Activated T-helper 2 cell treated with anti-CD3 and anti-CD28 coated beads, Interferon-gamma antibody, Interleukin-2, Interleukin-4, amounts not matched to agents 10 μg/mL and 5 μg/mL and 100 μg/mL, durations not matched to agents 14 hours and 24 hours and 36 hours (primary cell): ENCODE measurements around the gene WDR46. TPM values are rescaled to one million over a fixed set of nuclear protein-coding genes. Genes with fewer than 3 reads are reported as not detected.

ENCODE experiments used
- DNase-seq: peaks from one replicate; pipeline ENCODE4 v3.0.0; 2021; ENCODE audit warnings: low spot score
- H3K27ac Mint-ChIP-seq: one replicate; pipeline ENCODE4 v1.8.0; 2021; ENCODE audit warnings: mixed read lengths
- H3K27me3 Mint-ChIP-seq: one replicate; pipeline ENCODE4 v1.8.0; 2021; ENCODE audit warnings: low read depth, mixed read lengths
- H3K36me3 Mint-ChIP-seq: one replicate; pipeline ENCODE4 v1.8.0; 2021; ENCODE audit warnings: low read depth, mixed read lengths
- H3K4me1 Mint-ChIP-seq: one replicate; pipeline ENCODE4 v1.8.0; 2021; ENCODE audit warnings: low read depth, mixed read lengths
- H3K4me3 Mint-ChIP-seq: one replicate; pipeline ENCODE4 v1.8.0; 2021; ENCODE audit warnings: low read depth, mild to moderate bottlenecking, moderate library complexity, mixed read lengths
- H3K9me3 Mint-ChIP-seq: one replicate; pipeline ENCODE4 v1.8.0; 2021; ENCODE audit warnings: mixed read lengths
- intact Hi-C: fragments of 100-400 bp; cut with micrococcal nuclease; formaldehyde crosslinking; loops from one replicate; pipeline ENCODE4 v1.15.1; 2023
- total RNA-seq: library from RNA; stranded (reverse); gene quantifications from 2 replicates; pipeline ENCODE4 v1.2.3, GENCODE V29; 2022

Gene WDR46
- total RNA-seq = 87.3 and 98.3 TPM in 2 replicates

DNA sequence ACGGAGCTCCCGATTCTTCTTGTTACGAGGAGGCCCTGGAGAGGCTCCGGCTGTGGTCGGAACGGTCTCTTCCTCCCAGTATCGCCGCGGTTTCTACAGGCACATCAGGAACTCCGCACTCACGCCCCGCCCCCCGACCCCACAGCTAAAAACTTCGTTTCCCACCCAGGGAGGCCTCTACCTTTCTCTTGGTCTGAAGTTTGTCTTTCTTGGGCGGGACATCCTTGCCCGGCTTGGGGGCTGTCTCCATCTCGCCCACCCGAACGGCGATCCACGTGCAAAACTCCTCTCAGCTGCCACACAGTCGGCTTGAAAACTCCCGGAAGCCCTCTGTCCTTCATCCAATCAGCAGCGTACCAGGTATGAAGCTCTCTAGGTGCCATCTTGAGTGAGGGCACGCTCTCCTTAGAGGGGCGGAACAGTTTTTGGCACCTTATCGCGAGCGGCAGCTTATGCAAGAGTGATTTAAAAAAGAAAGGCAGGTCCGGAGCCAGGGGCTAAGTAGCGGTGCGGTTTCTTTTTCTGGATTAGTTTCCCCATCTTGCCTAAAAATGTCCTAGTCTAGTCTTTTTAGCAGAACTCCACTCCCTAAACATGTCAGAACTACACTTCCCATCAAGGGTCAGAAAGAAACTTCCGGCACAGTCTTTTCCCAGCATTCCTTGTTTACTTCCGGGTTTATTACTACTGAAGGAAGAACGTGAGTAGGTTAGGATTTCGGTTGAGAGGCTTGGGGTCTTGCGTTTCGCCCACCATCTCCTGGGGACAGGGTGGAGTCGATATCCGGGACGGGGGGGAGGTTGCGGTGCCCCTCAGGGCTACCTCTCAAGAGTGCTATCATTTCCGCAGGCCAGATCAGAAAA lies at the start of gene WDR46, which contains the start of gene PFDN6:
WDR46 (minus strand) TSS at position 319 of the 863 bp plus-strand sequence; CDS start at position 250, 69 bp downstream.
PFDN6 (plus strand) TSS at position 681 of the 863 bp plus-strand sequence. CDS start 256 bp downstream, outside the sequence.
- Mint-ChIP-seq H3K27ac (peak within 1 kb of the TSS; percentile 88), H3K4me1 (peaks cover 25% of the 10 kb centered on the region), H3K27me3 (no peaks in the 10 kb centered on the region), H3K9me3 (no peaks in the 10 kb centered on the region), H3K36me3 (peaks cover 55% of the 10 kb centered on the region), H3K4me3 (peak within 1 kb of the TSS; percentile 98)
- DNase-seq = peak; percentile 83
- intact Hi-C loops = loop anchor here (1.0 kb wide), 3 partner anchors 10 to 18 kb away; partner anchors contain the start of genes B3GALT4 and VPS52

DNA sequence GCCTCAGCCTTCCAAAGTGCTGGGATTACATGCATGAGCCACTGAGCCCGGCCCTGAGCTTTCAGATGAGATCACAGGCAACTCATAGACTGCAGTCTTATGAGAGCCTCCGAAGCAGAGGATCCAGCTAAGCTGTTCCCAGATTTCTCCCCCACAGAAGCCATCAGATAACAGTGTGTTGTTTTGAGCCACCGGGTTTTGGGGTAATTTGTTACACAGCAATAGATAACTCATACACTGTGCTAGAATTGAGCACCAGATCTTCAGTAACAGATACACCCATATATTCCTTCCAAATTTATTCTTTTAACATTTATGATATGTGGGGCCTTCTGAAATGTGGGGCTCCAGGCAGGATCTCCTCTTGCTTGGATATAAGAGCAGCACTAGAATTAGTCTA lies 47.5 kb upstream of the WDR46 start:
- intact Hi-C loops = no loop called here
- no peak overlapping the region for H3K27ac Mint-ChIP-seq
- H3K9me3 Mint-ChIP-seq = no peaks in the 10 kb centered on the region
- H3K4me1 Mint-ChIP-seq = peaks cover 15% of the 10 kb centered on the region
- no peaks in the 10 kb centered on the region for H3K36me3 Mint-ChIP-seq
- H3K4me3 Mint-ChIP-seq = no peak overlapping the region
- DNase-seq = no peak
- peaks cover 5% of the 10 kb centered on the region for H3K27me3 Mint-ChIP-seq

GRCh38 chr6:33335916-33336315 lies 46.9 kb upstream of the WDR46 start:
- peaks cover 5% of the 10 kb centered on the region for H3K27me3 Mint-ChIP-seq
- no peaks in the 10 kb centered on the region for H3K9me3 Mint-ChIP-seq
- H3K4me1 Mint-ChIP-seq = peaks cover 15% of the 10 kb centered on the region
- intact Hi-C loops = no loop called here
- H3K4me3 Mint-ChIP-seq = no peak overlapping the region
- H3K27ac Mint-ChIP-seq = no peak overlapping the region
- no peak for DNase-seq
- no peaks in the 10 kb centered on the region for H3K36me3 Mint-ChIP-seq

- no peak overlapping the region for H3K27ac Mint-ChIP-seq
- no peak overlapping the region for H3K4me3 Mint-ChIP-seq
- intact Hi-C loops = no loop called here
Observed at GRCh38 chr6:33333666-33334065, 44.6 kb upstream of the WDR46 start.

DNA sequence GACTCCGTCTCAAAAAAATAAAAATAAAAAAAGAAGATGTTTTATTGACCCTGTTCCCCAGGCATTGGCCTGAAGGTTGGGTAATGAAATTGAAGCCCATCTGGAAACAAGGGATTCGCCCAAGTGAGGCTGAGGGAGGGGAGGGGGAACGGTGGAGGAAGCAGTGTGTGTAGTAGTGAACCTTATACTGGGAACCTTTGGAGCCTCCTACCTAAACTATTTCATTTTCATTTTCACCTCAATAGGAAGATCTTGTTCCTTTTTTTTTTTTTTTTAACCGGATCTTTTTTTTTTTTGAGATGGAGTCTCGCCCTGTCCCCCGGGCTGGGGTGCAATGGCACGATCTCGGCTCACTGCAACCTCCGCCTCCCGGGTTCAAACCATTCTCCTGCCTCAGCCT lies 41.7 kb upstream of the WDR46 start:
- Mint-ChIP-seq H3K9me3 (no peaks in the 10 kb centered on the region), H3K27ac (no peak overlapping the region), H3K4me3 (no peak overlapping the region), H3K27me3 (no peaks in the 10 kb centered on the region), H3K36me3 (no peaks in the 10 kb centered on the region), H3K4me1 (peaks cover 10% of the 10 kb centered on the region)
- no peak for DNase-seq
- intact Hi-C loops = no loop called here

More at GRCh38 chr6:33333666-33334065, 44.6 kb upstream of the WDR46 start:
- Mint-ChIP-seq H3K36me3 (no peaks in the 10 kb centered on the region), H3K27me3 (no peaks in the 10 kb centered on the region), H3K4me1 (peaks cover 10% of the 10 kb centered on the region), H3K9me3 (no peaks in the 10 kb centered on the region)
- no peak for DNase-seq

DNA sequence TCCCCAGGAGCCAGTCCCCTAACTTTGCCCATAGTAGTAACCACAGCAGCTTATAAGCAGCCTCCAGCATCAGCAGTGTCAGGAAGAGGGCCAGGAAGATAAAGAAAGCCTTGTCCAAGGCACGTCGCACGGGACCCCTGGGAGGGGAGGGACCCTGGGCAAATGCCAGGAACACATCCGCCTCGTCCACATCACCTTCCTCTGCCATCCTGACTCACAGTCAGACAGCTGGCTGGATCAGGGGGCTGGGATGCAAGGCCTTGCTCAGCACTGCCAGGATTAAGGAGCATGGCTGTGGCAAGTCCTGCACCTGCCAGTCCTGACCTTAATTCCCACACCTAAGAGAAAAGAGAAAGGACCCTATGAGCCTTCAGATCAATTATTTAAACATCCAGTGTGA lies 40.0 kb upstream of the WDR46 start:
- H3K27ac Mint-ChIP-seq = no peak overlapping the region
- intact Hi-C loops = no loop called here
- no peak overlapping the region for H3K4me3 Mint-ChIP-seq
- DNase-seq = no peak
- no peaks in the 10 kb centered on the region for H3K27me3 Mint-ChIP-seq
- H3K36me3 Mint-ChIP-seq = no peaks in the 10 kb centered on the region
- no peaks in the 10 kb centered on the region for H3K9me3 Mint-ChIP-seq
- H3K4me1 Mint-ChIP-seq = peaks cover 10% of the 10 kb centered on the region

DNA sequence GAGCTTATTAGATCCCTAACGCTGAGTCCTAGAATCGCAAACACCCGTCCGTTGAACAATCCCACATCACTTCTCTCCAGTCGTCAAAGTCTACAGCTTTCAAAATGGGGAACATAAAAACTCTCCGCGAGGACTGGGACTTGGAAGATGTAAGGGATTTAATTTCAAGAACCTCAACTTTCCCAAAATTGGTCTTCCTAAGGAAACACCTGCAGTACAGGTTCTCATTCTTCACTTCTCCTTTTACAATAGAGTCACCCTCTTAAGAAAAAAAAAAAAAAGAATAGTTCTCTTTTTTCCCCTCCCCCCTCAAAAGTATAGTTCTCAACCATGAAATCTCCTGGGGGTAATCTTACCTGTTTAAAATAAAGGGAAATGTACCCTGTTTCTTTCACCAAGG lies 35.1 kb upstream of the WDR46 start:
- intact Hi-C loops = no loop called here
- Mint-ChIP-seq H3K4me3 (peak overlapping the region; percentile 92), H3K27ac (no peak overlapping the region), H3K36me3 (peaks cover 36% of the 10 kb centered on the region), H3K4me1 (peaks cover 36% of the 10 kb centered on the region), H3K27me3 (no peaks in the 10 kb centered on the region), H3K9me3 (no peaks in the 10 kb centered on the region)
- DNase-seq = no peak

DNA sequence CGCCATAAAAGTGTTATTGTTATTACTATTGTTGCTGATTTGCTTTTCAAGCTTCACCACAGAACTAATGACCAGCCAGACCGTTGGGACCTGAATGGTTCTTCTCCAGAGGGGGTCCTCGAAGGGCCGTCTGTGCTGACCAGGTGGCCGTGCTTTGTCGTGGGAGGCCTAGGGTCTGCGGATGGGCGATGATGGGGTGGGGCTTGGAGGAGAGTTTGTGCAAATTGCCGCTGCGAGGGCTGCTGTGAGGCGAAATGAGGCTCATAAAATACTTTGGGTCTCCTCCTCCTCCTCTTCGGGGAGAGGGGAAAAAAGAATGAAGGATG lies 34.5 kb upstream of the WDR46 start:
- H3K9me3 Mint-ChIP-seq = no peaks in the 10 kb centered on the region
- H3K27me3 Mint-ChIP-seq = no peaks in the 10 kb centered on the region
- H3K27ac Mint-ChIP-seq = peak overlapping the region; percentile 93
- intact Hi-C loops = loop anchor here (1.0 kb wide), 2 partner anchors 9 to 51 kb away; partner anchors contain the start of genes RPS18 and TAPBP
- DNase-seq = no peak
- peaks cover 41% of the 10 kb centered on the region for H3K4me1 Mint-ChIP-seq
- peaks cover 41% of the 10 kb centered on the region for H3K36me3 Mint-ChIP-seq
- peak overlapping the region; percentile 92 for H3K4me3 Mint-ChIP-seq

DNA sequence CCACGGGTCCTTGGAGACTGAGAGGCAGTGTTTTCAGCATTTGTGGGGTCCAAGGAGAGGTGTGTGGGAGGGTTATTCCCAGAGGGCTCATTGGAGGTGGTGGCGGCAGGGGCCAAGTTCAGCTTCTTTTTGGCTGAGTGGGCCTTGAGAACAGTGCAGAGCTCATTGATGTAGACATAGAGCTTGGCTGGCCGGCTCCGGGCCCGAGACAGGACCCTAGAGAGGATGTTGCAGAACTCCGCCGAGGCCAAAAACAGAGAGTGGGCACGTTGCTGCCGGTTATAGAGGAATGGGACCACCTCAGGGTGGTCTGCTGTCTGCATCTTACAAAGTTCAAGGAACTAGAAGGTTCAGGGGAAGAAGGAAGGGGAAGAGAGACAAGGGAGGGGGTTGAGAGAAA lies 32.2 kb upstream of the WDR46 start:
- no peak for DNase-seq
- Mint-ChIP-seq H3K4me1 (peaks cover 49% of the 10 kb centered on the region), H3K27ac (peak overlapping the region; percentile 77), H3K27me3 (no peaks in the 10 kb centered on the region), H3K9me3 (no peaks in the 10 kb centered on the region), H3K36me3 (peaks cover 55% of the 10 kb centered on the region), H3K4me3 (peak overlapping the region; percentile 81)
- intact Hi-C loops = no loop called here

DNA sequence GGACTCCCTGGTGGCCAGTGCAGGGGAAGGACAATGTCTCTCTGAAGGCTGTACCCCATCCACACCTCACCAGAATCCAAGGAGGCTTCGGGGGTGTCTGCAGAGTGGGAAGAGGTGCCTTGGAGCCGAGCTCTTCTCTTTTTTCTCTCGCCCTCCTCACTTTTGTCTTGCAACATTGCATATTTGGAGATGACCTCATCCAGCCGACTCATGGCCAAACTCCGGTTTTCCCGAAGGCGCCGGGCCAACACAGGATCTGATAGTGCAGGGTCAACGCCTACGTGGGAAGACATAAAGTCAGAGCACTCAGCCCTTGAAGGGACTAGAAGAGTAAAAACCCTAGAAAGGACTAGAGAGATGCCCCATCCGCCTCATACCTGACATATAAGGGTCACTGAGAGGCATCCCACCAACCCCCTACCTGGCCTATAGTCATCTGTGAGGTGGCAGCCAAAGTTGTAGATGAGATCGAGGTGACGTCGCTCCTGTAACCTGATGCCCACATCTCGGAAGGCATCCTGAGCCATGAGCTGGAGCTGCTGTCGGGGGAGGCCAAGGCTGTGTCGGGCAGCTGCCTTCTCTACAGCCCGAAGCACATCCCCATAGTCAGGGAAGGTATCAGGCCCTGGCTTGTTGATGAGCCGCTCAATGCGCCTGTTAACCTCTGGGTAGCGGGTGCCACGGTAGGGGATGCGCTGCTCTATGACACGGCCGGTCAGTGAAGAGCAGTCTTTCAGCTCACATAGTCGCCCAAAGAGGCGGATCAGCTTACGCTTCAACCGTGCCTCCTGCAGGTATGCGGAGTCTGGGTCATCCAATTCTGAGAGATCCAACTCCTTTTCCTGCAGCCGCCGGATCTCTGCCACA lies 31.5 kb upstream of the WDR46 start:
- Mint-ChIP-seq H3K27me3 (no peaks in the 10 kb centered on the region), H3K4me1 (peaks cover 49% of the 10 kb centered on the region), H3K27ac (no peak overlapping the region), H3K36me3 (peaks cover 55% of the 10 kb centered on the region), H3K4me3 (peak overlapping the region; percentile 81), H3K9me3 (no peaks in the 10 kb centered on the region)
- DNase-seq = no peak
- intact Hi-C loops = no loop called here

- DNase-seq = no peak
- H3K9me3 Mint-ChIP-seq = no peaks in the 10 kb centered on the region
- intact Hi-C loops = loop anchor here (2.0 to 10.0 kb wide), 2 partner anchors 99 to 465 kb away; partner anchors contain the start of genes CUTA, PSMB9 and TAP1
- H3K36me3 Mint-ChIP-seq = peaks cover 55% of the 10 kb centered on the region
- H3K4me3 Mint-ChIP-seq = peak overlapping the region; percentile 19
- H3K27me3 Mint-ChIP-seq = no peaks in the 10 kb centered on the region
- H3K27ac Mint-ChIP-seq = peak overlapping the region; percentile 17
- H3K4me1 Mint-ChIP-seq = peaks cover 54% of the 10 kb centered on the region
Observed at GRCh38 chr6:33319939-33320314, 30.9 kb upstream of the WDR46 start.

DNA sequence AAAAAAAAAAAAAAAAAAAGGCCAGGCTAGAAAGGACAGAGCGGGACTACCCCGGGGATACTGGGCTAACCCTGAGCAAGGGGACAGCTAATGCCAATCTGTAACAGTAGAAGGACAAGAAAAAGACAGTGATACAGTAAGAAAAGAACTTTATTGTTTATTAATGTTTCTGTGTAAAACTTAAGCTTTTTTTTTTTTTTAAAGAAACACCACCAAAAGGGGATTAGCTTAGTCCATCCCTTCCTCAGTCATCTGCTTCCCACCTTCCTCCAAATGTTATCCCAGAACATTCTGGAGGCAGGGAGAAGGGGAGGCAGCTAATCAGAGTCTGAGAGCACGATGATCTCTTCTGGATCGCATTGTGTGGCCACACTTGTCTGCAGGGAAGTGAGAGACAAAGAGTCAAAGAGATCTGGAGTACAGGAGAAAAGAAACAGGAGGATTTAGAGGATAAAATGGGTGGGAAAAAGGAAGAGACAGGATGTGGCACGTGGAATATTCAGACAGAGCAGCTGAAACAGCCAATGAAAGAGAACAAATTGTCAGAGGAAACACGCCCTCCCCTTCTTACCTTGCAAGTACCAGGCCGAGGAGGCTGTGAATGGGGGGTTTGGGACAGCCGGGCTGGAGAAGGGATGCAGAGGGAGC lies 29.5 kb upstream of the WDR46 start:
- Mint-ChIP-seq H3K27me3 (no peaks in the 10 kb centered on the region), H3K36me3 (peaks cover 63% of the 10 kb centered on the region), H3K4me1 (peaks cover 55% of the 10 kb centered on the region), H3K9me3 (no peaks in the 10 kb centered on the region), H3K27ac (peak overlapping the region; percentile 97), H3K4me3 (peak overlapping the region; percentile 98)
- intact Hi-C loops = loop anchor here (2.0 to 10.0 kb wide), 2 partner anchors 100 to 464 kb away; partner anchors contain the start of genes CUTA, PSMB9 and TAP1
- DNase-seq = no peak
